Activated effector memory CD4-positive, alpha-beta T cell treated with Interleukin-2 at 50 U/mL for 16 hours (primary cell): ENCODE results near the gene SND1.

ENCODE experiments used
- DNase-seq: peaks from one replicate; pipeline ENCODE4 v3.0.0-alpha.2; 2020

The SND1 gene

GRCh38 chr7:127689194-127689772 is 37.3 kb downstream of the SND1 start:
- no peak for DNase-seq

- no peak for DNase-seq
These were observed 38.3 kb downstream of the SND1 start for GRCh38 chr7:127690337-127690736.

GRCh38 chr7:127690806-127691205 is 38.8 kb downstream of the SND1 start:
- DNase-seq: no peak

- DNase-seq: no peak
These were observed 40.2 kb downstream of the SND1 start for GRCh38 chr7:127692200-127692599.

GRCh38 chr7:127699853-127700252 is 47.9 kb downstream of the SND1 start:
- no peak for DNase-seq

GRCh38 chr7:127702052-127702652 is 50.2 kb downstream of the SND1 start:
- DNase-seq: no peak

GRCh38 chr7:127702938-127703337 is 50.9 kb downstream of the SND1 start:
- DNase-seq: no peak

GRCh38 chr7:127704211-127704610 is 52.2 kb downstream of the SND1 start:
- no peak for DNase-seq

GRCh38 chr7:127705461-127705959 is 53.5 kb downstream of the SND1 start:
- no peak for DNase-seq

- no peak for DNase-seq
These were observed 54.8 kb downstream of the SND1 start for GRCh38 chr7:127706766-127707165.

- no peak for DNase-seq
These were observed 56.2 kb downstream of the SND1 start for GRCh38 chr7:127708201-127708600.

- peak; percentile 17 for DNase-seq
These were observed 56.8 kb downstream of the SND1 start for GRCh38 chr7:127708788-127709187.

GRCh38 chr7:127710635-127711034 is 58.6 kb downstream of the SND1 start:
- DNase-seq: no peak

- DNase-seq: no peak
These were observed 59.9 kb downstream of the SND1 start for GRCh38 chr7:127711872-127712271.

- no peak for DNase-seq
These were observed 61.0 kb downstream of the SND1 start for GRCh38 chr7:127713006-127713405.

GRCh38 chr7:127713758-127714157 is 61.8 kb downstream of the SND1 start:
- DNase-seq: no peak

GRCh38 chr7:127715272-127715671 is 63.3 kb downstream of the SND1 start:
- DNase-seq: no peak

- no peak for DNase-seq
These were observed 63.9 kb downstream of the SND1 start for GRCh38 chr7:127715901-127716300.

GRCh38 chr7:127717502-127718339 is 65.7 kb downstream of the SND1 start:
- no peak for DNase-seq

GRCh38 chr7:127718340-127718679 is 66.3 kb downstream of the SND1 start:
- no peak for DNase-seq

- DNase-seq: no peak
These were observed 74.5 kb downstream of the SND1 start for GRCh38 chr7:127726476-127726875.

- DNase-seq: no peak
These were observed 78.8 kb downstream of the SND1 start for GRCh38 chr7:127730658-127731276.

GRCh38 chr7:127731431-127732080 is 79.6 kb downstream of the SND1 start:
- no peak for DNase-seq
